ENCODE data around the gene KRAS.

The KRAS gene

GRCh38 chr12:25194722-25195055 is 56.0 kb downstream of the KRAS start:
- DNase-seq = no peak

DNA sequence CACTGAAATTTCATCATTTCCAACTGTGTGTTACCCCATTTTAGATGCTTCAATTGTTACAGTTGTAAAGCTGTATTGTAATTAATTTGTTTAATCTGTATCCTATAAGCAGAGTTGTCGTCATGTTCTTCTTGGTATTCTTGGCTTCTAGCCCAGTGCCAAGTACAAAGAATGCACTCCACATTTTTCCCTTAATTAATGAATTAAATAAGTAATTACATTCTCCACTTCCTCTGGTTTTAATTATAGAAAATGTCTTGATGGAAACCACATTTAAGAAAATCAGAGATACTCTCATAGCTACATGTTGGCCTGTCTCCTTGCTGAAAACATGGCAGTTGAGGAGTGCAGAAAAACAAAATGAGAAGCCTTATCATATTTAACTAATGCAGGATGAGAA is 56.5 kb downstream of the KRAS start:
- no peak for DNase-seq

DNA sequence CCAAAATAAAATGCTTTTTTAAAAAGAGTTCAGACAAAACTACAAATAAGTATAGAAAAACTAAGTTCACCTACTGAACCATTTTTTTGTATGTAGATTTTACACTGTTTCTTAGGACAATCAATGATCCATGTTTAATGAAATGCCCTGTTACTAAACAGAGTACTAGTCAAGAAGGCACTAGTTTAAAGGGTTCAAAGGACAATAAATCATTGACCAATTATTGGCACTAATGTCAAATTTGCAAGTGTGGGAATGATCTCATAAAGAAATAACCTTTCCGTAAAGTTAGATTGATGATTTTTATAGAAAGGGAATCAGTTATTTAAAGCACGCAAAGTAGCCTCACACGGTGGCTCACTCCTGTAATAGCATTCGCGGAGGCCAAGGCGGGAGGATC is 59.9 kb downstream of the KRAS start:
- DNase-seq = no peak

GRCh38 chr12:25189656-25190055 is 61.1 kb downstream of the KRAS start:
- no peak for DNase-seq

DNA sequence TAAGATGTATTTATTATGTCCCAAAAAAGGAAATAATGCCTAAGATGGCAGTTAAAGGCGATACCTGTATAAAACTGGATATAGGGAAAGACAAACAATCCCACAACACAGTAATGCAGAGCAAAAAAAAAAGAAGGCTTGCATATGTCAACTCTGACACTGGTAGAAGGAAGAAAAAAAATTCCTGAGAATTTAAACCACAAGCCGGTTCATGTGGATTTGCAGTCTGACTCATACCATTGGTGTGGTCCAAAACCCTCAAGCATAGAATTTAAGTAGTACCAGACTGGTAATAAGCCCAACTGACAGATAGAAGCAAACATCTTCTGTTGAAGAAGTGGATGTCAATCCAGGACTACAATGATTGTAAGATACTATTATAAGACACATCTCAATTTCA is 62.9 kb downstream of the KRAS start:
- no peak for DNase-seq

- DNase-seq = no peak
Observed at GRCh38 chr12:25186788-25187402, 63.8 kb downstream of the KRAS start.

- DNase-seq = no peak
Observed at GRCh38 chr12:25186038-25186787, 64.5 kb downstream of the KRAS start.

GRCh38 chr12:25184132-25184531 is 66.6 kb downstream of the KRAS start:
- no peak for DNase-seq

DNA sequence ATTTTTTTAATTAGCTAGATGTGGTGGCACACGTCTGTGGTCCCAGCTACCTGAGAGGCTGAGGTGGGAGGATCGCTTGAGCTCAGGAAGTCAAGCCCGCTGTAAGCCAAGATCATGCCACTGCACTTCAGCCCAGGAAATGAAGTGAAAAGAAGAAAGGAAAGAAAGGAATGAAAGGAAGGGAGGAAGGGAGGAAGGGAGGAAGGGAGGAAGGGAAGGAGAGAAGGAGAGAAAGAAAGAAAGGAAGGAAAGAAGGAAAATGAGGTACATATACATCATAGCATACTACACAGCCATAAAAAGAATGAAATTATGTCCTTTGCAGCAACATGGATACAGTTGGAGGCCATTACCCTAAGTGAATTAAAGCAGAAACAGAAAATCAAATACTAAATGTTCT is 68.0 kb downstream of the KRAS start:
- no peak for DNase-seq

- DNase-seq = no peak
Observed at GRCh38 chr12:25162866-25163265, 87.9 kb downstream of the KRAS start.

DNA sequence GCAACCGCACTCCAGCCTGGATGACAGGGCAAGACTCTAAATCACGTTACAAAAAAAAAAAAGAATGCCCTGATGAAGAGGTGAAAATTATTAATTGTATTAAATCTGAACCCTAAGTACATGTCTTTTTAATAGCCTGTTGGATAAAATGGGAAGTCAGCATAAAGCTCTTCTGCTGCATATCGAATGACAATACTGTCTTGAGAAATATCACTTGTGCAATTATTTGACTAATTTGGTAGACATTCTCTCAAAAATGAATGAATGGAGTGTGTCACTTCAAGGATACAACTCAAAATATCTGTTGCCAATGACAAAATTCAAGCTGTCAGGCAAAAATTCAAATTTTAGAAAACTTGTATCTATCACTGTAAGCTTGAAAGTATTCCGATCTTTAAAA is 94.7 kb downstream of the KRAS start:
- no peak for DNase-seq

DNA sequence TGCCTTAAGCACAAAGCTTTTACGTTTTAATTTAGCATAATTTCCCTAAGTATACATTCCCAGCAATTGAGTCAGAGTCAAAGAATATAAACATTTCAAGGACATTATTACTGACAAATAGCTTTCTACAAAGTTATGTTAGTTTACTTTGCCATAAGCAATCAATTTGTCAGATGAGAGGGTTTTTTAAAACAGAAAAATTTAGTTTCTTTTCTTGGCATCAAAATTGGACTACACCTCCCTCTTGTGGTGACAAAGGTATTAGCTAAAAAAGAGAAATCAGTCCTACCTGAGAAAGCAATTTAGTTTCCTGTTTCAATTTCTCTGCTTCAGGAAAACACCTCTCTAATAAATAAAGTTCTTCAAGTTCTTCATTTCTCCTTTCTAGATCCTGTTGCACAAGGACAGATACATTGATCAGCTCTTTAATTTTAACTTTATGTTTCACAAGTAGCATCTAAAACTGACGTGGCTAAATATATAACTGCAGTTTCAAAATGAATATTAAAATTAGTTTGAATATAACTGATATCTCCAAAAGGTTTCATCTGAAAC is 95.6 kb downstream of the KRAS start:
- DNase-seq = no peak
